IMR-90 (cell line): ENCODE results near the gene LECT2. TPM values are rescaled to one million over a fixed set of nuclear protein-coding genes. Genes with fewer than 3 reads are reported as not detected.

Experiments
- ATAC-seq: fragments of 200-7000 bp; cut with Tn5 transposase; 2 replicates; pipeline ENCODE4 v1.9.1; 2020; ENCODE audit warnings: low read depth, mild to moderate bottlenecking, moderate library complexity
- BruUV-seq: library from RNA; stranded (reverse); fragments of 400-500 nt; replicated peaks from 2 replicates; lab custom pipeline; 2021; lab: Mats Ljungman, UMichigan
- CTCF ChIA-PET: fragments of 300-600 bp; formaldehyde crosslinking; extraction: SDS; loops from one replicate; lab custom pipeline; 2021; ENCODE audit warnings: antibody characterized with exemption; lab: Yijun Ruan, JAX
- POLR2A ChIA-PET: fragments of 300-600 bp; sonication (Branson Sonifier 250); formaldehyde crosslinking; loops from one replicate; lab custom pipeline; 2022; ENCODE audit warnings: antibody characterized with exemption; ENCODE audit not compliant: unreplicated experiment; lab: Charles Lee
- DNase-seq: peaks from one replicate; pipeline ENCODE4 v3.0.0; 2013
- H2AFZ ChIP-seq: replicated peaks from 2 replicates; pipeline ENCODE3; 2013; ENCODE audit warnings: low read length, mild to moderate bottlenecking; ENCODE audit not compliant: poor library complexity
- H2AK5ac ChIP-seq: 2 replicates; pipeline ENCODE4 v1.6.1; 2013; ENCODE audit warnings: low read depth, low read length, inconsistent platforms
- H2AK9ac ChIP-seq: replicated peaks from 2 replicates; pipeline ENCODE3; 2013; ENCODE audit warnings: mild to moderate bottlenecking, low read depth, low read length, moderate library complexity; ENCODE audit not compliant: poor library complexity
- H2BK120ac ChIP-seq: 2 replicates; pipeline ENCODE4 v1.6.1; 2013; ENCODE audit warnings: low read depth, low read length, inconsistent platforms
- H2BK15ac ChIP-seq: 3 replicates; pipeline ENCODE4 v1.6.1; 2013; ENCODE audit warnings: low read depth, low read length, inconsistent platforms
- H2BK20ac ChIP-seq: 2 replicates; pipeline ENCODE4 v1.6.1; 2013; ENCODE audit warnings: low read depth, mild to moderate bottlenecking, inconsistent platforms, low read length, moderate library complexity
- H2BK5ac ChIP-seq: 2 replicates; pipeline ENCODE4 v1.6.1; 2013; ENCODE audit warnings: mild to moderate bottlenecking, low read depth, low read length, inconsistent platforms; ENCODE audit not compliant: poor library complexity, severe bottlenecking
- H3K14ac ChIP-seq: replicated peaks from 2 replicates; pipeline ENCODE4 v1.6.1; 2013; ENCODE audit warnings: low read depth, low read length, inconsistent platforms
- H3K18ac ChIP-seq: 2 replicates; pipeline ENCODE4 v1.6.1; 2013; ENCODE audit warnings: low read depth, low read length, control low read depth
- H3K23ac ChIP-seq: 2 replicates; pipeline ENCODE4 v1.6.1; 2013; ENCODE audit warnings: low read depth, low read length, inconsistent platforms
- H3K27ac ChIP-seq: 2 replicates; pipeline ENCODE4 v1.5.1; 2013; ENCODE audit warnings: mild to moderate bottlenecking, control low read depth, low read length; ENCODE audit not compliant: insufficient read depth
- H3K27me3 ChIP-seq: 2 replicates; pipeline ENCODE4 v1.6.1; 2013; ENCODE audit warnings: low read length; ENCODE audit not compliant: control insufficient read depth, insufficient read depth
- H3K36me3 ChIP-seq: 2 replicates; pipeline ENCODE4 v1.6.1; 2013; ENCODE audit warnings: low read length, mixed read lengths; ENCODE audit not compliant: control insufficient read depth, insufficient read depth
- H3K4ac ChIP-seq: 2 replicates; pipeline ENCODE4 v1.6.1; 2013; ENCODE audit warnings: low read depth, low read length, inconsistent platforms
- H3K4me1 ChIP-seq: 2 replicates; pipeline ENCODE4 v1.6.1; 2013; ENCODE audit warnings: low read length, mixed read lengths; ENCODE audit not compliant: control insufficient read depth, insufficient read depth
- H3K4me2 ChIP-seq: 2 replicates; pipeline ENCODE4 v1.6.1; 2013; ENCODE audit warnings: low read depth, mild to moderate bottlenecking, control low read depth, low read length, moderate library complexity
- H3K4me3 ChIP-seq: 2 replicates; pipeline ENCODE4 v1.5.1; 2013; ENCODE audit warnings: low read depth, mild to moderate bottlenecking, control low read depth, low read length, moderate library complexity; ENCODE audit not compliant: insufficient read depth
- H3K56ac ChIP-seq: 2 replicates; pipeline ENCODE4 v1.6.1; 2013; ENCODE audit warnings: low read length, inconsistent platforms; ENCODE audit not compliant: insufficient read depth; ENCODE audit errors: extremely low read depth
- H3K79me1 ChIP-seq, 2 experiments: 2 replicates each; pipeline ENCODE4 v1.6.1; 2013; ENCODE audit warnings: low read length in 2 of 2, inconsistent platforms in 1 of 2, low read depth in 1 of 2
- H3K9ac ChIP-seq: 2 replicates; pipeline ENCODE4 v1.6.1; 2013; ENCODE audit warnings: low read depth, low read length, control low read depth
- H3K9me1 ChIP-seq: 2 replicates; pipeline ENCODE4 v1.6.1; 2013; ENCODE audit warnings: low read length, inconsistent platforms; ENCODE audit not compliant: insufficient read depth
- H3K9me3 ChIP-seq: 2 replicates; pipeline ENCODE4 v1.6.1; 2013; ENCODE audit warnings: low read length; ENCODE audit not compliant: control insufficient read depth, insufficient read depth
- H4K20me1 ChIP-seq: 2 replicates; pipeline ENCODE4 v1.6.1; 2013; ENCODE audit warnings: low read length, inconsistent platforms; ENCODE audit not compliant: insufficient read depth
- H4K5ac ChIP-seq: 2 replicates; pipeline ENCODE4 v1.6.1; 2013; ENCODE audit warnings: mild to moderate bottlenecking, low read depth, low read length, control low read depth
- H4K8ac ChIP-seq, 2 experiments: 2 replicates each; pipeline ENCODE4 v1.6.1; 2013; ENCODE audit warnings: low read depth in 2 of 2, low read length in 2 of 2, control low read depth in 1 of 2, inconsistent platforms in 1 of 2
- H4K91ac ChIP-seq: 2 replicates; pipeline ENCODE4 v1.6.1; 2013; ENCODE audit warnings: low read depth, low read length, inconsistent platforms; ENCODE audit not compliant: insufficient read depth
- ELK1 ChIP-seq: fragments of 150-350 bp; IDR thresholded peaks from 2 replicates; pipeline ENCODE4 v1.6.1; 2016; ENCODE audit warnings: low read depth, mild to moderate bottlenecking, low read length, moderate library complexity, borderline replicate concordance
- SMC3 ChIP-seq: fragments of 150-350 bp; IDR thresholded peaks from 2 replicates; pipeline ENCODE4 v1.6.1; 2016; ENCODE audit warnings: low read depth, mild to moderate bottlenecking, antibody characterized with exemption, low read length, moderate library complexity
- dilution Hi-C: fragments of 300-500 bp; cut with HindIII; formaldehyde crosslinking; loops from one replicate; pipeline ENCODE4 v1.14.3; 2018; ENCODE audit warnings: low sequenced_read_pairs; ENCODE audit not compliant: unreplicated experiment
- in situ Hi-C: fragments of 300-500 bp; cut with MboI; formaldehyde crosslinking; loops from 3 replicates; pipeline ENCODE4 v1.14.3; 2019; ENCODE audit warnings: low sequenced_read_pairs, inconsistent platforms, mixed read lengths
- intact Hi-C: fragments of 100-400 bp; cut with micrococcal nuclease; formaldehyde crosslinking; loops from 2 replicates; pipeline ENCODE4 v1.10.0; 2022
- polyA plus RNA-seq, 3 experiments: library from polyadenylated mRNA; depleted of rRNA; stranded (reverse); fragments of >200 nt; gene quantifications; 2 replicates each; pipeline ENCODE4 v1.2.3, GENCODE V29; 2012; ENCODE audit warnings: low replicate concordance in 1 of 3
- total RNA-seq: library from RNA; depleted of rRNA; stranded (reverse); fragments of >200 nt; gene quantifications from 2 replicates; pipeline ENCODE4 v1.2.3, GENCODE V29; 2012

The LECT2 gene
- total and polyA plus RNA-seq, 2 of the 4 experiments (the other 2 are of a cell fraction) = not detected

- Histone ChIP-seq H2BK120ac (no peak overlapping the region), H3K14ac (no peak overlapping the region), H2BK20ac (no peak overlapping the region), H2AK5ac (no peak overlapping the region), H4K20me1 (no peaks in the 10 kb centered on the region), H3K27me3 (peaks cover 2% of the 10 kb centered on the region; the same call in 1 of the 2 replicates), H4K91ac (no peak overlapping the region), H2AFZ (no peak overlapping the region), H2AK9ac (no peak overlapping the region), H2BK15ac (no peak overlapping the region), H3K23ac (no peak overlapping the region), H4K5ac (no peak overlapping the region), H3K27ac (no peak overlapping the region), H3K18ac (no peak overlapping the region), H4K8ac (no peak overlapping the region), H3K9me3 (no peaks in the 10 kb centered on the region), H3K4me2 (no peak overlapping the region), H2BK5ac (no peak overlapping the region), H3K36me3 (no peaks in the 10 kb centered on the region), H3K4me3 (no peak overlapping the region), H3K4ac (no peak overlapping the region), H3K4me1 (no peaks in the 10 kb centered on the region), H3K9me1 (peaks cover 2% of the 10 kb centered on the region; the same call in 1 of the 2 replicates), H3K79me1 (no peaks in the 10 kb centered on the region), H3K56ac (no peak overlapping the region), H3K9ac (no peak overlapping the region)
- DNase-seq (no peak), ATAC-seq (no peak)
- dilution Hi-C loops = no loop called here
- BruUV-seq = no TSS peak
- in situ Hi-C loops = no loop called here
- ChIA-PET POLR2A (no interaction called here), CTCF (interaction anchor here (0.6 to 1.5 kb wide), 6 partner anchors 12 to 190 kb away, joined by 3 to 6 read pairs (median 4); no protein-coding TSS in a partner anchor)
- intact Hi-C loops = no loop called here
- no peak for TF ChIP-seq SMC3
- TF ChIP-seq ELK1 = no peak
These were observed 10.2 kb downstream of the LECT2 start for GRCh38 chr5:135944564-135944963.
